NCI-H187 (cell line): ENCODE results near the gene F8A1.
A peak's percentile ranks its signal among the peaks of the same experiment; 100 is the strongest.
"Not testable (repeated sequence)": the region's sequence is repeated elsewhere in the genome, so short reads cannot be mapped to it uniquely, and the experiment has no call there.

Experiments
- DNase-seq, 2 experiments: peaks; one replicate each; lab custom pipeline; 2025; lab: John Stamatoyannopoulos, UW

F8A1 gene

DNA sequence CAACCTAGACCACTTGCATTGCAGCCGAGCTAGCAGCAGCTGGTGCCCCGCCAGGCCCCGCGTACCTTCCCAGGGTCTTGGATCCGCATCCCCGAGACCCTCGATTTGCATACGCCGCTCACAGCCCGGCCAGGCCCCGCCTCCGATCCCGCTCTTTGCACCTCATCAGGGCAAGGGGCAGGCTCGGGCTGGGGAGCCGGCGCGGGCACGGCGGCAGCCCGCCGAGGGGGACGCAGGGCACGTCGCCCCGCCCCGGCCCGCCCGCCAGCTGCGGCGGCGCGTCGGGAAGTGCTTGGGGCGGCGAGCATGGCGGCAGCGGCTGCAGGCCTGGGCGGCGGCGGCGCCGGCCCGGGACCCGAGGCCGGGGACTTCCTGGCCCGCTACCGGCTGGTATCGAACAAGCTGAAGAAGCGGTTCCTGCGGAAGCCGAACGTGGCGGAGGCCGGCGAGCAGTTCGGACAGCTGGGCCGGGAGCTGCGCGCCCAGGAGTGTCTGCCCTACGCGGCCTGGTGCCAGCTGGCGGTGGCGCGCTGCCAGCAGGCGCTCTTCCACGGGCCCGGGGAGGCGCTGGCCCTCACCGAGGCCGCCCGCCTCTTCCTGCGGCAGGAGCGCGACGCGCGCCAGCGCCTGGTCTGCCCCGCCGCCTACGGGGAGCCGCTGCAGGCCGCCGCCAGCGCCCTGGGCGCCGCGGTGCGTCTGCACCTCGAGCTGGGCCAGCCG, at the start of gene F8A1:
F8A1 (plus strand) TSS at position 287 of the 720 bp plus-strand sequence; CDS start at position 307, 20 bp downstream.
- DNase-seq = not testable (repeated sequence)

DNA sequence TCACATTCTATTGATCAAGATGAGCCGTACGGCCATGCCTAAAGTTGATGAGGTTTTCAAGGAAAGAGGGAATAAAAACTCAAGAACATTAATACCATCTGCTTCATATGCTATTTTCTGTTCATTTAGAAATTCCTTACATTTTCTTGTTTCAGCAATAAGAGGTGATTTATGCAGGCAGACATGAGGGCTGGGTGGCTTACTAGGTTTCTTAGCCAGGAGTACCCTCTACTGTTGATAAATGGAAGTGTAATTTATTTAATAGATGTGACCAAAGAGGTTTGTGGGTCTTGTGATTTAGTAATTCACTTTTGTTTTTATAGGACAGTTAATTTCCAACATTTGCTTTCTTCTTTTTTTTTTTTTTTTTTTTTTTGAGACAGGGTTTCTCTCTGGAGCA, 45.3 kb upstream of the F8A1 start:
- DNase-seq = peak in 1 of 2 experiments; percentile 34

DNA sequence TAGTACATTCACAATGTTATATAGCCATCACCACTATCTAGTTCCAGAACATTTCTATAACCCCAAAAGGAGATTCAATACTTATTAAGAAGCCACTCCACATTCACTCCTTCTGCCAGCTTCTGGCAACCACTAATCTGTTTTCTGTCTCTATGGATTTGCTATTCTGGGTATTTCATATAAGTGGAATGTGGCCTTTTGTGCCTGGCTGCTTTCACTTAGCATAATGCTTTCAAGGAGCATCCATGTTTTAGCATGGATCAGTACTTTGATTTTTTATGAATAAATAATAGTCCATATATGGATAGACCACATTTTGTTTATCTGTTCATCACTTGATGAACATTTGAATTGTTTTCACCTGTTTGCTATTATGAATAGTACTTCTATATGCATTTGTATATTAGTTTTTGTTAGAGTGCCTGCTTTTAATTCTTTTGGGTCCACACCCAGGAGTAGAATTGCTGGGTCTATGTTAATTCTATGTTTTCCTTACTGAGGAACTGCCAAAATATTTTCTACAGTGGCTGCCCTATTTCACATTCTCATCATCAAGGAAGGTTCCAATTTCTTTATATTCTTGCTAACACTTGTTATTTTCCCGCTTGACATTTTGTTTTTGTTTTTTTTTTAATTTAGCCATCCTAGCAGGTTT, 35.1 kb upstream of the F8A1 start:
- DNase-seq = no peak

GRCh38 chrX:154855256-154855655, 30.9 kb upstream of the F8A1 start:
- no peak for DNase-seq

- not testable (repeated sequence) for DNase-seq
Measured at GRCh38 chrX:154868522-154868921, 17.6 kb upstream of the F8A1 start.

DNA sequence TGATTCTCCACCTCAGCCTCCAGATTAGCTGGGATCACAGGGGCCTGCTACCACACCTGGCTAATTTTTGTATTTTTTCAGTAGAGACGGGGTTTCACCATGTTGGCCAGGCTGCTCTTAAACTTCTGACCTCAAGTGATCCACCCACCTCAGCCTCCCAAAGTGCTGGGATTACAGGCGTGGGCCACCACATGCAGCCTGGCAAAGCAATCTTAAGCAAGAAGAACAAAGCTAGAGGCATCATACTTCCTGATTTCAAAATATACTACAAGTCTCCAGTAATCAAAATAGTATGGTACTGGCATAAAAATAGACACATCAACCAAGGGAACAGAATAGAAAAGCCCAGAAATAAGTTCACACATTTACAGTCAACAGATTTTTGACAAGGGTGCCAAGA, 12.8 kb upstream of the F8A1 start:
- DNase-seq = no peak

DNA sequence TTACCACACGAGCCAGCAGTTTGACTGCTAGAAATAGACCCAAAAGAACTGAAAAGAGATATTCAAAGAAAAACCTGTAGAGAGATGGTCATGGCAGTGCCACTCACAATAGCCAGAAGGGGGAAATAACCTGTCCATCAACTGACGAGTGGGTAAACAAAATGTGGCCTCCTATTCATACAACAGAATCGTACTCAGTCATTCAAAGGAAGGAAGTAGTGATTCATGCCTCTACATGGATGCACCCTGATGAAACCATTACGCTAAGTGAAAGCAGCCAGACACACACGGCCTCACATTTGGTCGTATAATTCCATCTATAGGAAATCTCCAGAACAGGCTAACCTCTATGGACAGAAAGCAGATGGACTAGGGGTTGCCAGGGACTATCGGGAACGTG, 2.1 kb upstream of the F8A1 start:
- not testable (repeated sequence) for DNase-seq

GRCh38 chrX:154885057-154885456, 1.1 kb upstream of the F8A1 start:
- DNase-seq = not testable (repeated sequence)

- not testable (repeated sequence) for DNase-seq
Measured at GRCh38 chrX:154885549-154885948, 606 bp upstream of the F8A1 start.

DNA sequence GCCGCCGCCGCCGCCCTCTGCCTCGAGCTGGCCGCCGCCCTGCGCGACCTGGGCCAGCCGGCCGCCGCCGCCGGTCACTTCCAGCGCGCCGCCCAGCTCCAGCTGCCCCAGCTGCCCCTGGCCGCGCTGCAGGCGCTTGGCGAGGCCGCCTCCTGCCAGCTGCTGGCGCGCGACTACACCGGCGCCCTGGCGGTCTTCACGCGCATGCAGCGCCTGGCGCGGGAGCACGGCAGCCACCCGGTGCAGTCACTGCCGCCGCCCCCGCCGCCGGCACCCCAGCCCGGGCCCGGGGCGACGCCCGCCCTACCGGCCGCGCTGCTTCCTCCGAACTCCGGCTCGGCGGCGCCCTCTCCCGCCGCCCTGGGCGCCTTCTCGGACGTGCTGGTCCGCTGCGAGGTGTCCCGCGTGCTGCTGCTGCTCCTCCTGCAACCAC, 650 bp downstream of the F8A1 start:
- not testable (repeated sequence) for DNase-seq

DNA sequence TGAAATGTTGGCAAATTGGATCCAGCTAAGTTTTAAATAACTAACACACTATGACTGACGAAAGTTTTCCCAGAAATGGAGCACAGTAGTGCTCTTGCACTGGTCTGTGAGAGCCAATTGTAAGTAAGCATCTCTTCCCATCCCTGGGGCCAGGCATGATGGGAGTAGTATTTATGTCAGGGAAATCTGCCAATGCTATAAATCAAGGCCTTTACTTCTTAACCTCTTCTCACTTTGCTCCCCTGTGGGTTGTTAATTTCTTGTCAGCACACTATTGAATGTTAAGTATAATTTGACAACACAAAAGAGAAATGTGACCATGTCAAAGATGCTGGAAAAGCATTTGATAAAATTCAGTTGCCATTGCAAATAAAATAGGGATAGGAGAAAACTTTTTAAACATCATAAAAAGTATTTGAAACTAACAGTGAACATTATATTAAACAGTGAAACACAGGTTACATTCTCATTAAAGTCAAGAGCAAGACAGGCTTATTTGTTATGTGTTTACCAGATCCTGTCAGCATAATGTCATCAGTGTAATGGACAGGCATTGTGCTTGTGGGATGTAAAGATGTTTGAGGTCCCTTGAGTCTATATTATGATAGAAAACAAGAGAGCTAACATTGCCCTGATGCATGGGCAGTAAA, 5.0 kb downstream of the F8A1 start:
- peak in 1 of 2 experiments; percentile 17 for DNase-seq

- DNase-seq = no peak
Measured at GRCh38 chrX:154892296-154892695, 6.1 kb downstream of the F8A1 start.

DNA sequence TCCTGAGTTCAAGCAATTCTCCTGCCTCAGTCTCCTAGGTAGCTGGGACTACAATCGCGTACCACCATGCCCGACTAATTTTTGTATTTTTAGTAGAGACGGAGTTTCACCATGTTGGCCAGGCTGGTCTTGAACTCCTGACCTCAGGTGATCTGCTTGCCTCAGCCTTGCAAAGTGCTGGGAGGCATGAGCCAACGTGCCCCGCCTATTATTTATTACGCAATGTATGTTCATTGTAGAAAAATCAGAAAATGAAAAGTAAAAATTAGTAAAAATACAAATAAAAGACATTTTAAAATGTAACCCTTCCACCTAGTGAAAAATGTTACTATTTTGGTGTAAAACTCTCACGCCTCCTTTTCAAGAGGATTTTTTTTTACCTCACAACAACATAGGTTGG, 14.2 kb downstream of the F8A1 start:
- no peak for DNase-seq

- DNase-seq = no peak
Measured at GRCh38 chrX:154902408-154902807, 16.3 kb downstream of the F8A1 start.

- DNase-seq = no peak
Measured at GRCh38 chrX:154908821-154909220, 22.7 kb downstream of the F8A1 start.

- not testable (repeated sequence) for DNase-seq
Measured at GRCh38 chrX:154910048-154910447, 23.9 kb downstream of the F8A1 start.

DNA sequence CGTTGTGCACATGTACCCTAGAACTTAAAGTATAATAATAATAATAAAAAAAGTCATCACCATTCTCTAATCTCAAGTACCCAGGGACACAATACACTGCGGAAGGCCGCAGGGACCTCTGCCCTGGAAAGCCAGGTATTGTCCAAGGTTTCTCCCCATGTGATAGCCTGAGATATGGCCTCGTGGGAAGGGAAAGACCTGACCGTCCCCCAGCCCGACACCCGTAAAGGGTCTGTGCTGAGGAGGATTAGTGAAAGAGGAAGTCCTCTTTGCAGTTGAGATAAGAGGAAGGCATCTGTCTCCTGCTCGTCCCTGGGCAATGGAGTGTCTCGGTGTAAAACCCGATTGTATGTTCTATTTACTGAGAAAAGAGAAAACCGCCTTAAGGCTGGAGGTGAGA, 24.4 kb downstream of the F8A1 start:
- not testable (repeated sequence) for DNase-seq

GRCh38 chrX:154914052-154914451, 27.9 kb downstream of the F8A1 start:
- no peak for DNase-seq

DNA sequence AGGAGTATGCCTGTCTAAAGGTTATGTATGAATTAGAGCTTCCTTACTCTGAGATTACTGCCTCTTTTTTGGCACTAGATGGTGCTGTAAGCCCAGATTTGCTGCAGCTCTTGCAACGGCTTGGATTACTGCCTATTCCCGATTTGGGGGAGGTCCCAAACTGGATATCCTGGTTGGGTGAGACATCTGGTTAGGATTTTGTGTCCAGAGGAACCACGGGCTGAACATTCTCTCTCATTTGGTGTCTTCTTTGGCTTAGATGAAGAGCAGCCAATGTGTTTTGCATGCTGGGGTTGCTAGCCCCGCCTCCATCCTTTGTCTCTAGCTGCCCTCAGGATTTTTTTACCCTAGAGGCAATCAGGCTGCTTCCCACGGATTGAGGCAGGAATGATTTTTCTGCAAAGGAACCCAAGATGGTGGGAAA, 31.9 kb downstream of the F8A1 start:
- DNase-seq = peak; percentile 52 to 77

GRCh38 chrX:154924771-154925170, 38.6 kb downstream of the F8A1 start:
- not testable (repeated sequence) for DNase-seq
